Stomach (tissue), 9 donors: ENCODE results near the gene TRERF1. TPM values are rescaled to one million over a fixed set of nuclear protein-coding genes. Genes with fewer than 3 reads are reported as not detected.
A peak's percentile ranks its signal among the peaks of the same experiment; 100 is the strongest.

Experiments
- DNase-seq, 2 donors: peaks; one replicate each; pipeline versions ENCODE4 v3.0.0 to v3.0.0-alpha.2; 2013 to 2019
- H3K27ac ChIP-seq, 5 donors: fragments of 200-600 bp in 4 of 5; sonication (generic) in 4 of 5; one replicate each; pipeline ENCODE4 v1.5.1; 2013 to 2019; ENCODE audit warnings: mild to moderate bottlenecking in 1 of 5, moderate library complexity in 1 of 5
- H3K27me3 ChIP-seq, 3 donors: fragments of 200-600 bp; sonication (generic); one replicate each; pipeline ENCODE4 v1.5.1; 2017 to 2019; ENCODE audit warnings: mixed run types in 1 of 3
- H3K36me3 ChIP-seq, 4 donors: fragments of 200-600 bp; sonication (generic); 1 replicate in 3 of 4; 2 replicates in 1 of 4; pipeline ENCODE4 v1.5.1; 2016 to 2019
- H3K4me1 ChIP-seq, 4 donors: fragments of 200-600 bp; sonication (generic); one replicate each; pipeline ENCODE4 v1.5.1; 2016 to 2019
- H3K4me3 ChIP-seq, 4 donors: fragments of 200-600 bp; sonication (generic) in 3 of 4; one replicate each; pipeline ENCODE4 v1.5.1; 2016 to 2019; ENCODE audit warnings: mild to moderate bottlenecking in 1 of 4
- H3K9me3 ChIP-seq, 4 donors: fragments of 200-600 bp; sonication (generic); one replicate each; pipeline ENCODE4 v1.5.1; 2016 to 2019
- CTCF ChIP-seq, 7 experiments: fragments of 450-650 bp in 4 of 7; fragments of 200-600 bp in 3 of 7; sonication (generic) in 3 of 7; IDR thresholded peaks; one replicate each; pipeline ENCODE4 v1.5.1; 2016 to 2019; ENCODE audit warnings: antibody characterized with exemption in 7 of 7, control low read depth in 2 of 7, mild to moderate bottlenecking in 1 of 7
- EP300 ChIP-seq: sonication (generic); formaldehyde crosslinking; IDR thresholded peaks from one replicate; pipeline ENCODE4 v1.6.1; 2017; ENCODE audit warnings: antibody characterized with exemption
- POLR2A ChIP-seq, 4 donors: fragments of 450-650 bp; IDR thresholded peaks; one replicate each; pipeline ENCODE4 v1.6.1; 2016; ENCODE audit warnings: antibody characterized with exemption in 4 of 4, control low read depth in 2 of 4, mild to moderate bottlenecking in 1 of 4, moderate library complexity in 1 of 4
- POLR2AphosphoS5 ChIP-seq, 3 donors: sonication (generic); formaldehyde crosslinking; IDR thresholded peaks; one replicate each; pipeline ENCODE4 v1.6.1; 2016; ENCODE audit warnings: antibody characterized with exemption in 3 of 3
- WGBS, 5 donors: extraction: QIAGEN DNeasy Blood & Tissue Kit in 3 of 5; methylation state at CpG; one replicate each; pipeline versions ENCODE4 v1.1.5 to v1.1.7; 2013 to 2018; 5-methylcytosine and 5-hydroxymethylcytosine counted together
- intact Hi-C: fragments of 100-400 bp; cut with DNase I; formaldehyde crosslinking; loops from one replicate; pipeline ENCODE4 v1.15.1; 2023; ENCODE audit warnings: low total_unique reads
- polyA plus RNA-seq, 3 donors: library from polyadenylated mRNA; stranded (reverse); fragments of 200-250 nt; gene quantifications; one replicate each; pipeline ENCODE4 v1.2.3, GENCODE V29; 2013
- total RNA-seq, 5 donors: library from RNA; depleted of rRNA; stranded (reverse); fragments of >200 nt; gene quantifications; one replicate each; pipeline versions ENCODE4 v1.1.0 to v1.2.3, GENCODE V29; 2014 to 2016
- donor health status: healthy with polysubstance abuse.
- donor health status: Bipolar disorder and iron deficiency.
- donor health status: healthy.

TRERF1 gene
- total and polyA plus RNA-seq, 8 donors: 2.1 to 8.1 (median 4.9) TPM

GRCh38 chr6:42226645-42227143 lies 225.0 kb downstream of the TRERF1 start:
- TF ChIP-seq CTCF (IDR thresholded peaks at IDR 0.05) (no peak), POLR2A (IDR thresholded peaks at IDR 0.05) (no peak), POLR2AphosphoS5 (IDR thresholded peaks at IDR 0.05) (no peak), EP300 (no peak)
- Histone ChIP-seq H3K27ac (peak overlapping the region in 1 of 5 donors; percentile 36), H3K27me3 (no peaks in the 10 kb centered on the region), H3K4me3 (no peak overlapping the region), H3K36me3 (peaks cover 0 to 44% (median 40%) of the 10 kb centered on the region in 4 donors), H3K4me1 (peaks cover 0 to 22% (median 0%) of the 10 kb centered on the region in 4 donors), H3K9me3 (no peaks in the 10 kb centered on the region)
- WGBS, 5 donors: 37 to 69% (median 49%) methylated on average over 8 of the region's 8 CpGs
- peak in 1 of 2 donors; percentile 65 for DNase-seq
- intact Hi-C loops: no loop called here

- Histone ChIP-seq H3K27me3 (no peaks in the 10 kb centered on the region), H3K27ac (peak overlapping the region in 1 of 5 donors; percentile 36), H3K4me3 (no peak overlapping the region), H3K9me3 (no peaks in the 10 kb centered on the region), H3K36me3 (peaks cover 0 to 39% (median 35%) of the 10 kb centered on the region in 4 donors), H3K4me1 (peaks cover 0 to 22% (median 0%) of the 10 kb centered on the region in 4 donors)
- TF ChIP-seq POLR2A (IDR thresholded peaks at IDR 0.05) (no peak), POLR2AphosphoS5 (IDR thresholded peaks at IDR 0.05) (no peak), CTCF (IDR thresholded peaks at IDR 0.05) (no peak), EP300 (no peak)
- whole genome bisulfite sequencing, 5 donors: 32 to 52% (median 45%) methylated on average over 3 of the region's 3 CpGs
- DNase-seq: peak in 1 of 2 donors; percentile 18
- intact Hi-C loops: no loop called here
Observed at GRCh38 chr6:42226161-42226611, 225.5 kb downstream of the TRERF1 start.

- Histone ChIP-seq H3K9me3 (no peaks in the 10 kb centered on the region), H3K27me3 (no peaks in the 10 kb centered on the region), H3K36me3 (peaks cover 0 to 31% (median 27%) of the 10 kb centered on the region in 4 donors), H3K4me3 (no peak overlapping the region), H3K4me1 (peaks cover 0 to 22% (median 0%) of the 10 kb centered on the region in 4 donors), H3K27ac (no peak overlapping the region)
- no peak for DNase-seq
- 56 to 81% (median 75%) methylated on average over 4 of the region's 4 CpGs for WGBS, 5 donors
- TF ChIP-seq CTCF (IDR thresholded peaks at IDR 0.05) (no peak), POLR2AphosphoS5 (IDR thresholded peaks at IDR 0.05) (no peak), EP300 (no peak), POLR2A (IDR thresholded peaks at IDR 0.05) (no peak)
- intact Hi-C loops: no loop called here
Observed at GRCh38 chr6:42225419-42225818, 226.3 kb downstream of the TRERF1 start.

DNA sequence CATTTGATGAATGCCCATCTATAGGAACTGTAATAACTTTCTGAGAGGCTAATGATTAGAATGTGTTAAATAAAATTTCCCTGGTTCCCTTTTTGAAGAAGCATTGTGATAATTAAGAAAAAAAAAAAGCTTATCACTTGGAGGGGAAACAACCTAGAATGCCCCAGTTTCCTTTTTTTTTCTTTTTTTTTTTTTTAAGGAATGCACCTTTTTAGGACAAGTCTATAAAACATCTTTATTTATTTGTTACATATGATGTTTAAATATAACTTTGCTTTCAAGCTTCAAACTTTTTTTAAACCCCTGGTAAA lies 226.7 kb downstream of the TRERF1 start:
- Histone ChIP-seq H3K9me3 (no peaks in the 10 kb centered on the region), H3K36me3 (peaks cover 0 to 31% (median 25%) of the 10 kb centered on the region in 4 donors), H3K4me1 (peaks cover 0 to 22% (median 0%) of the 10 kb centered on the region in 4 donors), H3K27me3 (no peaks in the 10 kb centered on the region), H3K4me3 (no peak overlapping the region), H3K27ac (no peak overlapping the region)
- no peak for DNase-seq
- TF ChIP-seq EP300 (no peak), POLR2A (IDR thresholded peaks at IDR 0.05) (no peak), CTCF (IDR thresholded peaks at IDR 0.05) (no peak), POLR2AphosphoS5 (IDR thresholded peaks at IDR 0.05) (no peak)
- intact Hi-C loops: no loop called here
